H1 (cell line): ENCODE measurements around the gene TMEM165. TPM values are rescaled to one million over a fixed set of nuclear protein-coding genes. Genes with fewer than 3 reads are reported as not detected.

Experiments used
- CTCF ChIA-PET: fragments of 300-600 bp; sonication (Branson Sonifier 250); formaldehyde crosslinking; loops from one replicate; lab custom pipeline; 2021; ENCODE audit not compliant: partially characterized antibody; lab: Charles Lee
- POLR2A ChIA-PET: fragments of 300-600 bp; sonication (Branson Sonifier 250); formaldehyde crosslinking; loops from one replicate; lab custom pipeline; 2021; ENCODE audit warnings: inconsistent platforms; ENCODE audit not compliant: partially characterized antibody; lab: Charles Lee
- DNase-seq, 2 experiments: peaks; one replicate each; pipeline versions ENCODE4 v3.0.0 to v3.0.0-alpha.2; 2010 to 2022; ENCODE audit warnings: low spot score in 2 of 2, low read depth in 1 of 2, mixed read lengths in 1 of 2
- FAIRE-seq: peaks from 2 replicates; lab custom pipeline; 2011; peaks lifted over from hg19 to GRCh38; lab: Jason Lieb, UNC
- H2AFZ ChIP-seq: 2 replicates; pipeline ENCODE4 v1.8.1; 2012; ENCODE audit warnings: low read length, inconsistent platforms
- H2AK5ac ChIP-seq: 2 replicates; pipeline ENCODE4 v1.6.1; 2013; ENCODE audit warnings: low read depth, low read length
- H2BK120ac ChIP-seq: replicated peaks from 2 replicates; pipeline ENCODE3; 2013; ENCODE audit warnings: low read depth, low read length, inconsistent platforms
- H2BK12ac ChIP-seq: 2 replicates; pipeline ENCODE4 v1.6.1; 2013; ENCODE audit warnings: low read depth, low read length
- H2BK15ac ChIP-seq: 2 replicates; pipeline ENCODE4 v1.6.1; 2013; ENCODE audit warnings: low read length
- H2BK20ac ChIP-seq: 2 replicates; pipeline ENCODE4 v1.6.1; 2013; ENCODE audit warnings: low read length
- H2BK5ac ChIP-seq: 2 replicates; pipeline ENCODE4 v1.6.1; 2013; ENCODE audit warnings: low read depth, low read length
- H3K14ac ChIP-seq: 2 replicates; pipeline ENCODE4 v1.6.1; 2013; ENCODE audit warnings: inconsistent platforms; ENCODE audit not compliant: insufficient read length
- H3K18ac ChIP-seq: 2 replicates; pipeline ENCODE4 v1.6.1; 2013; ENCODE audit warnings: low read length; ENCODE audit errors: extremely low read depth
- H3K23ac ChIP-seq: 2 replicates; pipeline ENCODE4 v1.6.1; 2013; ENCODE audit warnings: inconsistent platforms; ENCODE audit not compliant: insufficient read length
- H3K23me2 ChIP-seq: 2 replicates; pipeline ENCODE4 v1.6.1; 2013; ENCODE audit warnings: low read depth, low read length
- H3K27ac ChIP-seq: 2 replicates; pipeline ENCODE4 v1.6.1; 2011; ENCODE audit warnings: low read depth, low read length, inconsistent platforms
- H3K27me3 ChIP-seq, 4 experiments: replicated peaks in 1 of 4; 1 replicate in 1 of 4; 2 replicates in 3 of 4; pipeline versions ENCODE4 v1.6.1 to v1.8.1; 2011 to 2013; ENCODE audit warnings: low read length in 3 of 4, mild to moderate bottlenecking in 3 of 4, inconsistent platforms in 2 of 4, mixed read lengths in 2 of 4, moderate library complexity in 1 of 4; ENCODE audit not compliant: control insufficient read depth in 3 of 4, insufficient read depth in 3 of 4; ENCODE audit errors: extremely low read depth in 1 of 4
- H3K36me3 ChIP-seq, 4 experiments: 2 replicates each; pipeline versions ENCODE4 v1.6.1 to v1.8.1; 2011 to 2013; ENCODE audit warnings: mild to moderate bottlenecking in 4 of 4, low read length in 3 of 4, moderate library complexity in 2 of 4, control low read depth in 1 of 4, inconsistent platforms in 1 of 4; ENCODE audit not compliant: insufficient read depth in 4 of 4, control insufficient read depth in 2 of 4
- H3K4ac ChIP-seq: replicated peaks from 2 replicates; pipeline ENCODE3; 2013; ENCODE audit warnings: low read length, low read depth, mixed read lengths, inconsistent platforms; ENCODE audit not compliant: insufficient read length
- H3K4me1 ChIP-seq, 4 experiments: replicated peaks in 1 of 4; 1 replicate in 1 of 4; 2 replicates in 3 of 4; pipeline versions ENCODE4 v1.6.1 to v1.8.1; 2011 to 2013; ENCODE audit warnings: low read length in 3 of 4, inconsistent platforms in 2 of 4, mixed read lengths in 1 of 4; ENCODE audit not compliant: insufficient read depth in 4 of 4, control insufficient read depth in 3 of 4
- H3K4me2 ChIP-seq, 2 experiments: 2 replicates each; pipeline versions ENCODE4 v1.6.1 to v1.8.1; 2011 to 2013; ENCODE audit warnings: low read depth in 2 of 2, low read length in 2 of 2, control low read depth in 1 of 2, inconsistent platforms in 1 of 2, mild to moderate bottlenecking in 1 of 2; ENCODE audit not compliant: insufficient read depth in 1 of 2
- H3K4me3 ChIP-seq, 4 experiments: fragments of 200-600, 300-600 bp in 1 of 4; sonication (generic), shearing (Covaris generic), sonication (Bioruptor Twin) in 1 of 4; 2 replicates each; pipeline versions ENCODE4 v1.5.1 to v1.8.1; 2011 to 2016; ENCODE audit warnings: low read length in 4 of 4, low read depth in 3 of 4, control low read depth in 2 of 4, inconsistent platforms in 2 of 4, mild to moderate bottlenecking in 2 of 4, mixed read lengths in 1 of 4, moderate library complexity in 1 of 4; ENCODE audit not compliant: insufficient read depth in 2 of 4; ENCODE audit errors: extremely low read depth in 1 of 4
- H3K56ac ChIP-seq: replicated peaks from 2 replicates; pipeline ENCODE3; 2013; ENCODE audit warnings: low read depth, mild to moderate bottlenecking, mixed read lengths, low read length, inconsistent platforms; ENCODE audit not compliant: insufficient read length
- H3K79me1 ChIP-seq: 2 replicates; pipeline ENCODE4 v1.6.1; 2013; ENCODE audit warnings: low read depth, low read length, control low read depth
- H3K79me2 ChIP-seq, 2 experiments: 2 replicates each; pipeline versions ENCODE4 v1.6.1 to v1.8.1; 2012 to 2013; ENCODE audit warnings: low read length in 2 of 2, mild to moderate bottlenecking in 2 of 2, inconsistent platforms in 1 of 2; ENCODE audit not compliant: insufficient read depth in 2 of 2, control insufficient read depth in 1 of 2
- H3K9ac ChIP-seq, 4 experiments: replicated peaks in 1 of 4; 1 replicate in 1 of 4; 2 replicates in 3 of 4; pipeline versions ENCODE4 v1.6.1 to v1.8.1; 2011 to 2013; ENCODE audit warnings: low read depth in 3 of 4, low read length in 3 of 4, control low read depth in 2 of 4, mild to moderate bottlenecking in 2 of 4, moderate library complexity in 2 of 4, inconsistent platforms in 1 of 4; ENCODE audit errors: extremely low read depth in 1 of 4
- H3K9me3 ChIP-seq, 2 experiments: 2 replicates each; pipeline versions ENCODE4 v1.6.1 to v1.8.1; 2012 to 2013; ENCODE audit warnings: mild to moderate bottlenecking in 2 of 2, moderate library complexity in 2 of 2, control low read depth in 1 of 2, inconsistent platforms in 1 of 2, low read depth in 1 of 2, low read length in 1 of 2, mixed read lengths in 1 of 2; ENCODE audit not compliant: insufficient read depth in 2 of 2
- H4K20me1 ChIP-seq, 2 experiments: replicated peaks in 1 of 2; 2 replicates each; pipeline versions ENCODE3 to v1.8.1; 2011 to 2013; ENCODE audit warnings: inconsistent platforms in 2 of 2, low read length in 2 of 2, mild to moderate bottlenecking in 1 of 2; ENCODE audit not compliant: insufficient read depth in 2 of 2, control insufficient read depth in 1 of 2
- H4K5ac ChIP-seq: 2 replicates; pipeline ENCODE4 v1.6.1; 2013; ENCODE audit warnings: low read length, low read depth, mixed read lengths, inconsistent platforms; ENCODE audit not compliant: insufficient read length
- H4K8ac ChIP-seq: 2 replicates; pipeline ENCODE4 v1.8.0; 2013; ENCODE audit warnings: mild to moderate bottlenecking, moderate library complexity, low read length, inconsistent platforms; ENCODE audit not compliant: insufficient read depth; ENCODE audit errors: extremely low read depth
- H4K91ac ChIP-seq: replicated peaks from 2 replicates; pipeline ENCODE3; 2013; ENCODE audit warnings: low read length, mixed read lengths, inconsistent platforms; ENCODE audit not compliant: insufficient read length
- KDM4A ChIP-seq: IDR thresholded peaks from one replicate; pipeline ENCODE4 v1.7.1; 2012; ENCODE audit warnings: low read depth, mild to moderate bottlenecking, moderate library complexity, low read length, inconsistent platforms; ENCODE audit not compliant: severe bottlenecking
- WGBS, 2 experiments: shearing (Covaris generic) in 1 of 2; methylation state at CpG; one replicate each; pipeline versions ENCODE4 v1.1.6 to v1.1.7; 2013 to 2015; ENCODE audit warnings: low lambda C conversion rate in 2 of 2, mixed read lengths in 2 of 2, inconsistent platforms in 1 of 2, low coverage in 1 of 2, missing lambda C conversion rate in 1 of 2; ENCODE audit not compliant: insufficient replicate concordance in 2 of 2, insufficient coverage in 1 of 2, insufficient read length in 1 of 2; ENCODE audit errors: extremely low coverage in 1 of 2, missing lambda C conversion rate in 1 of 2; 5-methylcytosine and 5-hydroxymethylcytosine counted together
- polyA plus RNA-seq, 7 experiments: library from polyadenylated mRNA; depleted of rRNA in 3 of 7; stranded (reverse) in 5 of 7; unstranded in 2 of 7; fragments of >200 nt in 5 of 7; fragments of 200-250 nt in 2 of 7; gene quantifications; 1 replicate in 5 of 7; 2 replicates in 1 of 7; 4 replicates in 1 of 7; pipeline versions ENCODE4 v1.2.1 to v1.2.3, GENCODE V29; 2011 to 2013; ENCODE audit warnings: missing spikeins in 2 of 7, mixed read lengths in 2 of 7
- total RNA-seq: library from RNA; stranded (reverse); fragmentation: NEBNext Ultra II Directional; extraction: Animal tissue kit (Norgen Biotek cat#: 25700); gene quantifications from 2 replicates; pipeline ENCODE4 v1.2.1, GENCODE V29; 2021

Gene TMEM165
- total and polyA plus RNA-seq, 2 of the 8 experiments (the other 6 are each of a cell fraction or from before 2014, with no cell fraction given), result 85.5 to 125 TPM

GRCh38 chr4:55450566-55450965 lies 54.8 kb downstream of the TMEM165 start:
- no peak overlapping the region for H3K27ac ChIP-seq
- H3K56ac ChIP-seq, result no peak overlapping the region
- POLR2A ChIA-PET, result interaction anchor here (1.0 kb wide), 1 partner anchor 13 kb away, joined by 3 read pairs; no protein-coding TSS in a partner anchor
- H3K4me3 ChIP-seq, result no peak overlapping the region
- no peak overlapping the region for H4K8ac ChIP-seq
- H3K4ac ChIP-seq, result no peak overlapping the region
- no peak overlapping the region for H4K91ac ChIP-seq
- H3K23me2 ChIP-seq, result no peaks in the 10 kb centered on the region
- no peak overlapping the region for H3K18ac ChIP-seq
- no peak overlapping the region for H2AK5ac ChIP-seq
- H3K27me3 ChIP-seq, result no peaks in the 10 kb centered on the region
- no peak overlapping the region for H3K23ac ChIP-seq
- no peak for FAIRE-seq
- H3K4me1 ChIP-seq, result no peaks in the 10 kb centered on the region
- no peaks in the 10 kb centered on the region for H3K9me3 ChIP-seq
- no peak overlapping the region for H3K4me2 ChIP-seq
- H2BK20ac ChIP-seq, result no peak overlapping the region
- H2BK5ac ChIP-seq, result no peak overlapping the region
- H3K36me3 ChIP-seq, result peaks cover 7 to 39% (median 20%) of the 10 kb centered on the region in 4 experiments; a peak in 7 of 8 replicates
- no peak overlapping the region for H4K5ac ChIP-seq
- H4K20me1 ChIP-seq, result peaks cover 0 to 1% of the 10 kb centered on the region in 2 experiments
- H2BK12ac ChIP-seq, result no peak overlapping the region
- no peak overlapping the region for H2BK15ac ChIP-seq
- CTCF ChIA-PET, result interaction anchor here (0.7 to 1.0 kb wide), 2 partner anchors 42 to 377 kb away, joined by 3 read pairs; no protein-coding TSS in a partner anchor
- no peak overlapping the region for H2AFZ ChIP-seq
- no peak for DNase-seq
- H3K79me1 ChIP-seq, result no peaks in the 10 kb centered on the region
- TF ChIP-seq KDM4A, result no peak
- WGBS, 2 experiments, result 87% methylated on average over 8 of the region's 8 CpGs; no CpG with 5 or more reads in 1 of the 2 experiments
- no peak overlapping the region for H3K9ac ChIP-seq
- H3K79me2 ChIP-seq, result no peaks in the 10 kb centered on the region
- no peak overlapping the region for H2BK120ac ChIP-seq
- no peak overlapping the region for H3K14ac ChIP-seq
